ENCODE results near the gene C14orf132.
"Not testable (repeated sequence)": the region's sequence is repeated elsewhere in the genome, so short reads cannot be mapped to it uniquely, and the experiment has no call there.

C14orf132 gene

GRCh38 chr14:96060186-96060933, 21.2 kb downstream of the C14orf132 start:
- no peak for DNase-seq

GRCh38 chr14:96062010-96062409, 22.8 kb downstream of the C14orf132 start:
- no peak for DNase-seq

- DNase-seq = no peak
Measured at GRCh38 chr14:96062506-96062905, 23.3 kb downstream of the C14orf132 start.

GRCh38 chr14:96064866-96065265, 25.7 kb downstream of the C14orf132 start:
- no peak for DNase-seq

- DNase-seq = no peak
Measured at GRCh38 chr14:96065661-96066459, 26.7 kb downstream of the C14orf132 start.

GRCh38 chr14:96066976-96067375, 27.8 kb downstream of the C14orf132 start:
- DNase-seq = no peak

GRCh38 chr14:96067985-96068930, 29.1 kb downstream of the C14orf132 start:
- no peak for DNase-seq

GRCh38 chr14:96069421-96069820, 30.3 kb downstream of the C14orf132 start:
- DNase-seq = no peak

GRCh38 chr14:96071561-96071960, 32.4 kb downstream of the C14orf132 start:
- no peak for DNase-seq

GRCh38 chr14:96072076-96072475, 32.9 kb downstream of the C14orf132 start:
- DNase-seq = no peak

GRCh38 chr14:96072746-96073145, 33.6 kb downstream of the C14orf132 start:
- no peak for DNase-seq

- not testable (repeated sequence) for DNase-seq
Measured at GRCh38 chr14:96073260-96074039, 34.3 kb downstream of the C14orf132 start.

GRCh38 chr14:96077983-96078624, 38.9 kb downstream of the C14orf132 start:
- DNase-seq = no peak

GRCh38 chr14:96078625-96079016, 39.5 kb downstream of the C14orf132 start:
- no peak for DNase-seq

GRCh38 chr14:96079066-96079465, 39.9 kb downstream of the C14orf132 start:
- DNase-seq = no peak

GRCh38 chr14:96080571-96080970, 41.4 kb downstream of the C14orf132 start:
- no peak for DNase-seq

GRCh38 chr14:96081224-96081623, 42.1 kb downstream of the C14orf132 start:
- DNase-seq = no peak

GRCh38 chr14:96081767-96082400, 42.7 kb downstream of the C14orf132 start:
- DNase-seq = no peak

GRCh38 chr14:96082420-96083300, 43.5 kb downstream of the C14orf132 start:
- no peak for DNase-seq

- DNase-seq = no peak
Measured at GRCh38 chr14:96083667-96084320, 44.6 kb downstream of the C14orf132 start.

All from CD4-positive, alpha-beta T cell treated with Interleukin-12 subunit alpha and Interleukin-12 subunit beta, for 1 hour (primary cell).